ENCODE data around the gene SYNE2. TPM values are rescaled to one million over a fixed set of nuclear protein-coding genes. Genes with fewer than 3 reads are reported as not detected.

Gene SYNE2
- total RNA-seq, 2 donors from 2014 or later, result 104 to 390 TPM

- no peak for TF ChIP-seq CTCF (IDR thresholded peaks at IDR 0.05)
- no peak for TF ChIP-seq POLR2A (IDR thresholded peaks at IDR 0.05)
- no peak for TF ChIP-seq POLR2AphosphoS5 (IDR thresholded peaks at IDR 0.05)
- WGBS, result 77% methylated on average over 3 of the region's 3 CpGs
- intact Hi-C loops (cut with DNase I), result no loop called here
- Histone ChIP-seq H3K9me3 (no peaks in the 10 kb centered on the region), H3K4me3 (no peak overlapping the region), H3K4me1 (replicated peaks) (no peaks in the 10 kb centered on the region), H3K27me3 (replicated peaks; ENCODE audit: insufficient read depth) (no peaks in the 10 kb centered on the region), H3K36me3 (no peaks in the 10 kb centered on the region), H3K27ac (peak overlapping the region; percentile 13 to 14)
- DNase-seq (ENCODE audit: low spot score), result no peak
Measured at GRCh38 chr14:63877550-63877939, 24.7 kb downstream of the SYNE2 start.

GRCh38 chr14:63878052-63878451 is 25.2 kb downstream of the SYNE2 start:
- TF ChIP-seq CTCF (IDR thresholded peaks at IDR 0.05), result no peak
- no peak for TF ChIP-seq POLR2A (IDR thresholded peaks at IDR 0.05)
- TF ChIP-seq POLR2AphosphoS5 (IDR thresholded peaks at IDR 0.05), result no peak
- Histone ChIP-seq H3K27me3 (replicated peaks; ENCODE audit: insufficient read depth) (no peaks in the 10 kb centered on the region), H3K4me1 (replicated peaks) (no peaks in the 10 kb centered on the region), H3K4me3 (no peak overlapping the region), H3K27ac (no peak overlapping the region), H3K36me3 (no peaks in the 10 kb centered on the region), H3K9me3 (no peaks in the 10 kb centered on the region)
- no peak for DNase-seq (ENCODE audit: low spot score)
- intact Hi-C loops (cut with DNase I), result no loop called here
- 85% methylated on average over 3 of the region's 3 CpGs for WGBS

- intact Hi-C loops (cut with DNase I), result no loop called here
- no peaks in the 10 kb centered on the region for H3K36me3 ChIP-seq
- H3K4me3 ChIP-seq, result no peak overlapping the region
- 98% methylated on average over 4 of the region's 4 CpGs for WGBS
- no peaks in the 10 kb centered on the region for H3K4me1 ChIP-seq (replicated peaks)
- TF ChIP-seq CTCF (IDR thresholded peaks at IDR 0.05), result no peak
- H3K9me3 ChIP-seq, result no peaks in the 10 kb centered on the region
- DNase-seq (ENCODE audit: low spot score), result no peak
- no peaks in the 10 kb centered on the region for H3K27me3 ChIP-seq (replicated peaks; ENCODE audit: insufficient read depth)
- H3K27ac ChIP-seq, result no peak overlapping the region
Measured at GRCh38 chr14:63878792-63879191, 26.0 kb downstream of the SYNE2 start.

GRCh38 chr14:63881926-63882325 is 29.1 kb downstream of the SYNE2 start:
- TF ChIP-seq CTCF (IDR thresholded peaks at IDR 0.05), result no peak
- TF ChIP-seq POLR2AphosphoS5 (IDR thresholded peaks at IDR 0.05), result no peak
- no peak for TF ChIP-seq POLR2A (IDR thresholded peaks at IDR 0.05)
- Histone ChIP-seq H3K4me1 (replicated peaks) (no peaks in the 10 kb centered on the region), H3K27me3 (replicated peaks; ENCODE audit: insufficient read depth) (no peaks in the 10 kb centered on the region), H3K27ac (no peak overlapping the region), H3K4me3 (no peak overlapping the region), H3K36me3 (no peaks in the 10 kb centered on the region), H3K9me3 (no peaks in the 10 kb centered on the region)
- intact Hi-C loops (cut with DNase I), result no loop called here
- no peak for DNase-seq (ENCODE audit: low spot score)
- 68% methylated on average over 5 of the region's 5 CpGs for WGBS

GRCh38 chr14:63887899-63888298 is 35.1 kb downstream of the SYNE2 start:
- H3K4me1 ChIP-seq (replicated peaks), result no peaks in the 10 kb centered on the region
- no peak for DNase-seq (ENCODE audit: low spot score)
- no peak overlapping the region for H3K4me3 ChIP-seq
- no peaks in the 10 kb centered on the region for H3K27me3 ChIP-seq (replicated peaks; ENCODE audit: insufficient read depth)
- no peaks in the 10 kb centered on the region for H3K36me3 ChIP-seq
- TF ChIP-seq CTCF (IDR thresholded peaks at IDR 0.05) (no peak), POLR2AphosphoS5 (IDR thresholded peaks at IDR 0.05) (no peak)
- intact Hi-C loops (cut with DNase I), result no loop called here
- H3K27ac ChIP-seq, result no peak overlapping the region
- no peaks in the 10 kb centered on the region for H3K9me3 ChIP-seq
- WGBS, result 85% methylated on average over 7 of the region's 7 CpGs

All from prostate gland (tissue), 2 donors.